Spleen (tissue), 7 donors: ENCODE data around the gene RAB43.

ENCODE experiments used
- POLR2A ChIP-seq, 3 donors: fragments of 450-650 bp; IDR thresholded peaks; one replicate each; pipeline ENCODE4 v1.5.1; 2017; ENCODE audit warnings: antibody characterized with exemption in 3 of 3, mild to moderate bottlenecking in 1 of 3
- POLR2AphosphoS5 ChIP-seq, 3 donors: sonication (generic); formaldehyde crosslinking; IDR thresholded peaks; one replicate each; pipeline ENCODE4 v1.5.1; 2017; ENCODE audit warnings: antibody characterized with exemption in 3 of 3
- TF ChIP-seq, protein P1 (sequence below), 11 experiments: fragments of 200-600 bp in 7 of 11; fragments of 450-650 bp in 4 of 11; sonication (generic) in 4 of 11; IDR thresholded peaks in 8 of 11; conservative IDR thresholded peaks in 3 of 11; 1 replicate in 7 of 11; 2 replicates in 4 of 11; pipeline versions ENCODE4 v1.4.0 to v1.8.0; 2016 to 2021; ENCODE audit warnings: antibody characterized with exemption in 11 of 11, inconsistent platforms in 4 of 11, mild to moderate bottlenecking in 1 of 11
- donor health status: DM: no; HTN: no; CAD: no; lungs with moderate emphysema.
- donor health status: DM: no; HTN: no; CAD: no.
- donor health status: DM: no; HTN: no; CAD: no.

DNA sequence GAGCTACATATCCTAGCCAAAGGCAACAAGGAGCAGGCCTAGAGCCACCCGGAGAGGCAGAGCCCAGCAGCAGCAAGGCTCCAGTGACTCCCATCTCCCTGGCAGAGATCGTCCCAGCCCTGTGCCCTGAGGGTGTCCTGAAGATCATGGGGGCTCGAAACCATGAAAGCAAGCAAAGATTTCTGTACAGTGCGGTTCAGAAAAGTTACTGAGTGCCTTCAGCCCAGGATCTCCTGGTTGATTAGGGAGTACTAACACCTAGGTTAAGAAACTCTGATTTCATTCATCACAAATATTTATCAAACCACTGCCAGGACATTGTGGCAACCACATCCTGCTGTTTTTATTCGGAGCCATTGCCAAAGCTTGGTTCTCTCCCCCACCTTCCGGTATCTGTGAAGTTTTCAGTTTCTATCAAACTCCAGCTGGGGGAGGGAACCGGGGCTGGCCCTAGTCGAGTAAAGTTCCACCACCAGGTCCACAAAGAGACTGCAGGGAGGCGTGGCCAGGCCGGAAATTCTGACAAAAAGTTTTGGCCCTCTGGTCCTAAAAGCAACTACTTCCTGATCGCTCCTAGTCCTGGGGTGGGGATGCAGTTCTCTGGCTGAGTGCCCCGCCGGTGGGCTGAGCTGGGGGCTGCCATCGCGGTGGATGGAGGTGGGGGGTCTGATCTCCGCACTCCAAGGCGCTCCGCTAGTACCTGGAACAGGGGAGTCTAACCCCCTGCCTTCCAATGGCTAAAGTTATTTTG lies 1.2 kb downstream of the RAB43 start:
- TF ChIP-seq, protein P1, sequence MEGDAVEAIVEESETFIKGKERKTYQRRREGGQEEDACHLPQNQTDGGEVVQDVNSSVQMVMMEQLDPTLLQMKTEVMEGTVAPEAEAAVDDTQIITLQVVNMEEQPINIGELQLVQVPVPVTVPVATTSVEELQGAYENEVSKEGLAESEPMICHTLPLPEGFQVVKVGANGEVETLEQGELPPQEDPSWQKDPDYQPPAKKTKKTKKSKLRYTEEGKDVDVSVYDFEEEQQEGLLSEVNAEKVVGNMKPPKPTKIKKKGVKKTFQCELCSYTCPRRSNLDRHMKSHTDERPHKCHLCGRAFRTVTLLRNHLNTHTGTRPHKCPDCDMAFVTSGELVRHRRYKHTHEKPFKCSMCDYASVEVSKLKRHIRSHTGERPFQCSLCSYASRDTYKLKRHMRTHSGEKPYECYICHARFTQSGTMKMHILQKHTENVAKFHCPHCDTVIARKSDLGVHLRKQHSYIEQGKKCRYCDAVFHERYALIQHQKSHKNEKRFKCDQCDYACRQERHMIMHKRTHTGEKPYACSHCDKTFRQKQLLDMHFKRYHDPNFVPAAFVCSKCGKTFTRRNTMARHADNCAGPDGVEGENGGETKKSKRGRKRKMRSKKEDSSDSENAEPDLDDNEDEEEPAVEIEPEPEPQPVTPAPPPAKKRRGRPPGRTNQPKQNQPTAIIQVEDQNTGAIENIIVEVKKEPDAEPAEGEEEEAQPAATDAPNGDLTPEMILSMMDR (IDR thresholded peaks at IDR 0.05 in 8 of 11, conservative IDR thresholded peaks at IDR 0.05 in 3 of 11), result peak in 10 of 11 experiments; percentile 38 to 77 (median 50)
- TF ChIP-seq POLR2AphosphoS5 (IDR thresholded peaks at IDR 0.05) (peak; percentile 85 to 93 (median 87)), POLR2A (IDR thresholded peaks at IDR 0.05) (peak; percentile 57 to 83 (median 82))
